A673 (cell line): Measurements from ENCODE around the gene FOXRED1. TPM values are rescaled to one million over a fixed set of nuclear protein-coding genes. Genes with fewer than 3 reads are reported as not detected.
"Not testable (repeated sequence)": the region's sequence is repeated elsewhere in the genome, so short reads cannot be mapped to it uniquely, and the experiment has no call there.

ENCODE experiments used
- BruUV-seq: library from RNA; stranded (reverse); fragments of 400-500 nt; replicated peaks from 2 replicates; lab custom pipeline; 2021; lab: Mats Ljungman, UMichigan
- CTCF ChIA-PET: fragments of 300-600 bp; sonication (Branson Sonifier 250); formaldehyde crosslinking; loops from one replicate; lab custom pipeline; 2022; ENCODE audit warnings: antibody characterized with exemption; lab: Charles Lee
- POLR2A ChIA-PET: fragments of 300-600 bp; sonication (Branson Sonifier 250); formaldehyde crosslinking; loops from one replicate; lab custom pipeline; 2022; ENCODE audit warnings: antibody characterized with exemption; ENCODE audit not compliant: low non-redundant PET; lab: Charles Lee
- DNase-seq: peaks from one replicate; pipeline ENCODE4 v3.0.0-alpha.2; 2015; ENCODE audit warnings: low spot score
- H3K27ac ChIP-seq: fragments of 200-600 bp; sonication (generic); 2 replicates; pipeline ENCODE4 v1.5.1; 2016; ENCODE audit warnings: mixed run types, low read depth, mild to moderate bottlenecking, mixed read lengths, antibody characterized with exemption, low read length; ENCODE audit not compliant: poor library complexity, severe bottlenecking
- H3K27me3 ChIP-seq: fragments of 200-600 bp; sonication (generic); replicated peaks from 2 replicates; pipeline ENCODE4 v1.6.1; 2017; ENCODE audit warnings: mixed run types, low read depth, mild to moderate bottlenecking, mixed read lengths, antibody characterized with exemption, low read length; ENCODE audit not compliant: insufficient read depth, poor library complexity
- H3K36me3 ChIP-seq: fragments of 200-600 bp; sonication (generic); 2 replicates; pipeline ENCODE4 v1.6.1; 2016; ENCODE audit warnings: mixed run types, mild to moderate bottlenecking, mixed read lengths, antibody characterized with exemption, low read length; ENCODE audit not compliant: insufficient read depth, poor library complexity, severe bottlenecking
- H3K4me1 ChIP-seq: fragments of 200-600 bp; sonication (generic); 2 replicates; pipeline ENCODE4 v1.6.1; 2017; ENCODE audit warnings: mixed run types, mild to moderate bottlenecking, mixed read lengths, antibody characterized with exemption, low read length; ENCODE audit not compliant: insufficient read depth, poor library complexity, severe bottlenecking
- H3K4me3 ChIP-seq: fragments of 200-600 bp; sonication (generic); 2 replicates; pipeline ENCODE4 v1.5.1; 2016; ENCODE audit warnings: low read depth, mixed run types, mild to moderate bottlenecking, mixed read lengths, low read length; ENCODE audit not compliant: poor library complexity, severe bottlenecking
- H3K9me3 ChIP-seq: fragments of 200-600 bp; sonication (generic); 2 replicates; pipeline ENCODE4 v1.6.1; 2016; ENCODE audit warnings: mixed run types, low read depth, mild to moderate bottlenecking, mixed read lengths, antibody characterized with exemption, low read length; ENCODE audit not compliant: poor library complexity, severe bottlenecking
- CTCF ChIP-seq: fragments of 300-800, 200-600 bp; sonication (generic); conservative IDR thresholded peaks from 2 replicates; pipeline ENCODE4 v1.5.1; 2017; ENCODE audit warnings: low read depth, mild to moderate bottlenecking, antibody characterized with exemption, low read length, moderate library complexity, mixed read lengths
- EZH2 ChIP-seq: fragments of 200-600 bp; sonication (generic); IDR thresholded peaks from 2 replicates; pipeline ENCODE4 v1.6.1; 2017; ENCODE audit warnings: borderline replicate concordance, low read depth, mild to moderate bottlenecking, mixed read lengths, antibody characterized with exemption, low read length; ENCODE audit not compliant: poor library complexity, severe bottlenecking
- intact Hi-C: fragments of 100-400 bp; cut with micrococcal nuclease; formaldehyde crosslinking; loops from one replicate; pipeline ENCODE4 v1.10.0; 2022; ENCODE audit not compliant: unreplicated experiment
- total RNA-seq: library from RNA; stranded (reverse); gene quantifications from 2 replicates; pipeline ENCODE4 v1.2.3, GENCODE V29; 2021

Gene FOXRED1
- total RNA-seq, 1 experiment from 2014 or later: 72.6 TPM

- H3K4me3 ChIP-seq: no peak overlapping the region
- peaks cover 4% of the 10 kb centered on the region for H3K4me1 ChIP-seq
- ChIA-PET POLR2A (no interaction called here), CTCF (interaction anchor here (0.6 to 1.7 kb wide), 3 partner anchors 111 to 173 kb away, joined by 5 to 6 read pairs (median 5); no protein-coding TSS in a partner anchor)
- H3K9me3 ChIP-seq: no peaks in the 10 kb centered on the region
- peak; percentile 77 for DNase-seq
- no peak for TF ChIP-seq EZH2
- TF ChIP-seq CTCF: peak; percentile 59
- H3K27me3 ChIP-seq: no peaks in the 10 kb centered on the region
- no TSS peak for BruUV-seq
- intact Hi-C loops: no loop called here
- H3K36me3 ChIP-seq: no peaks in the 10 kb centered on the region
- no peak overlapping the region for H3K27ac ChIP-seq
Measured at GRCh38 chr11:126307706-126308105, 38.8 kb downstream of the FOXRED1 start.

- Histone ChIP-seq H3K27me3 (no peaks in the 10 kb centered on the region), H3K4me3 (no peak overlapping the region), H3K36me3 (no peaks in the 10 kb centered on the region), H3K27ac (no peak overlapping the region), H3K9me3 (no peaks in the 10 kb centered on the region), H3K4me1 (no peaks in the 10 kb centered on the region)
- ChIA-PET POLR2A (no interaction called here), CTCF (interaction anchor here (1.0 to 1.7 kb wide), 2 partner anchors 111 to 172 kb away, joined by 5 to 6 read pairs; no protein-coding TSS in a partner anchor)
- no peak for DNase-seq
- intact Hi-C loops: no loop called here
- no TSS peak for BruUV-seq
- TF ChIP-seq EZH2 (no peak), CTCF (no peak)
Measured at GRCh38 chr11:126308271-126308671, 39.3 kb downstream of the FOXRED1 start.

GRCh38 chr11:126308771-126309170 is 39.8 kb downstream of the FOXRED1 start:
- POLR2A ChIA-PET, BruUV-seq: not testable (repeated sequence)
- intact Hi-C loops: loop anchor here (1.0 kb wide), 1 partner anchor 132 kb away; no protein-coding TSS in a partner anchor

More at GRCh38 chr11:126308771-126309170, 39.8 kb downstream of the FOXRED1 start:
- H3K4me3 ChIP-seq, H3K36me3 ChIP-seq, CTCF ChIA-PET, H3K27me3 ChIP-seq, H3K9me3 ChIP-seq, H3K27ac ChIP-seq, DNase-seq, H3K4me1 ChIP-seq: not testable (repeated sequence)
